Measurements from ENCODE around the gene PDE8B. TPM values are rescaled to one million over a fixed set of nuclear protein-coding genes. Genes with fewer than 3 reads are reported as not detected.

PDE8B gene
- total and polyA plus RNA-seq, 2 donors from 2014 or later: 3.7 to 4.5 TPM

DNA sequence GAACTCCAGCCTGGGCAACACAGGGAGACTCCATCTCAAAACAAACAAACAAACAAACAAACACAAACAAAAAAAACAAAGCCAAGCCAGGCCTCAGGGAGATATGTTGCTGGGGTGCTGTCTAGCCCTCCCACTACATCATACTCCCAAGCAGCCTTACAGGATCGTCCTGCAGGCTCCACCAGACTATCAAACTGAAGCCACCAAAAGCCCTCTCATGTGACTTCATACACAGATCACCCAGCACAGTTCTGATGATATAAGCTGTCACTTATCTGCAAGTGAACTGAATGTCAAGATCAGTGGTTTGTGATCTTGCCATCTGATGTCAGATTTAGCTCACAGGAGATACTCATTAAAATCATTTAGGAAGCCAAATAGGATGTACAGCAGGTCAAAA lies 238.4 kb downstream of the PDE8B start:
- intact Hi-C loops (cut with DNase I): no loop called here
- H3K9me3 ChIP-seq (ENCODE audit: control insufficient read depth in 2 of 3, insufficient read depth in 1 of 3, low read length in 3 of 3): no peaks in the 10 kb centered on the region
- no peaks in the 10 kb centered on the region for H3K4me1 ChIP-seq (ENCODE audit: control insufficient read depth in 2 of 3, insufficient read depth in 2 of 3, low read depth in 1 of 3, low read length in 3 of 3)
- TF ChIP-seq, protein P1, sequence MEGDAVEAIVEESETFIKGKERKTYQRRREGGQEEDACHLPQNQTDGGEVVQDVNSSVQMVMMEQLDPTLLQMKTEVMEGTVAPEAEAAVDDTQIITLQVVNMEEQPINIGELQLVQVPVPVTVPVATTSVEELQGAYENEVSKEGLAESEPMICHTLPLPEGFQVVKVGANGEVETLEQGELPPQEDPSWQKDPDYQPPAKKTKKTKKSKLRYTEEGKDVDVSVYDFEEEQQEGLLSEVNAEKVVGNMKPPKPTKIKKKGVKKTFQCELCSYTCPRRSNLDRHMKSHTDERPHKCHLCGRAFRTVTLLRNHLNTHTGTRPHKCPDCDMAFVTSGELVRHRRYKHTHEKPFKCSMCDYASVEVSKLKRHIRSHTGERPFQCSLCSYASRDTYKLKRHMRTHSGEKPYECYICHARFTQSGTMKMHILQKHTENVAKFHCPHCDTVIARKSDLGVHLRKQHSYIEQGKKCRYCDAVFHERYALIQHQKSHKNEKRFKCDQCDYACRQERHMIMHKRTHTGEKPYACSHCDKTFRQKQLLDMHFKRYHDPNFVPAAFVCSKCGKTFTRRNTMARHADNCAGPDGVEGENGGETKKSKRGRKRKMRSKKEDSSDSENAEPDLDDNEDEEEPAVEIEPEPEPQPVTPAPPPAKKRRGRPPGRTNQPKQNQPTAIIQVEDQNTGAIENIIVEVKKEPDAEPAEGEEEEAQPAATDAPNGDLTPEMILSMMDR (IDR thresholded peaks at IDR 0.05; ENCODE audit: borderline replicate concordance, extremely low read depth, insufficient read depth): no peak
- DNase-seq (no peak), FAIRE-seq (no peak)
- H3K27ac ChIP-seq (ENCODE audit: low read depth in 2 of 2, low read length in 2 of 2): no peak overlapping the region
- H3K36me3 ChIP-seq (ENCODE audit: control insufficient read depth in 2 of 3, insufficient read depth in 3 of 3, low read length in 3 of 3): peaks cover 2 to 8% (median 6%) of the 10 kb centered on the region in 3 donors
- H3K9ac ChIP-seq (ENCODE audit: low read length in 3 of 3): no peak overlapping the region
- no peaks in the 10 kb centered on the region for H3K27me3 ChIP-seq (ENCODE audit: control insufficient read depth, insufficient read depth, low read length)
- no peak overlapping the region for H3K4me3 ChIP-seq (ENCODE audit: low read length in 3 of 3)

DNA sequence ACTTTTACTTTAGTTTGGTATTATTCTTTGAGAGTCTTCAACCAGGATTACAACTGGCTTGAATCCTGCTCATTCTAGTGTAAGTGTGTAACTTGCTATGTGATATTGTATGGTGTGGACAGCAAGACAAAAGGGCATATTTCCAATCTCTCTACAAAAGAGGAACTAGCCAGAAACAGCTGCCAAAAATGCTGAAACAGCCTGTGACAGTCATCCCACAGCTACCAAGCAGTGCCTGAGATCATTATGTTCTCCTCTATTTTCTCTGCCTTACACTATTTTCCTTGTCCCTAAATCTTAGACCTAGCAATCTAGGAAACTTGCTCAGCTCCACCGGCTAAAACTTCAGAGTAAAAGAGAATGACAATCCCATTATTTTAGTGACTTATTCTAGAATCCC lies 238.8 kb downstream of the PDE8B start:
- intact Hi-C loops (cut with DNase I): no loop called here
- Histone ChIP-seq H3K9ac (ENCODE audit: low read length in 3 of 3) (no peak overlapping the region), H3K4me1 (ENCODE audit: control insufficient read depth in 2 of 3, insufficient read depth in 2 of 3, low read depth in 1 of 3, low read length in 3 of 3) (no peaks in the 10 kb centered on the region), H3K36me3 (ENCODE audit: control insufficient read depth in 2 of 3, insufficient read depth in 3 of 3, low read length in 3 of 3) (peaks cover 2 to 8% (median 6%) of the 10 kb centered on the region in 3 donors), H3K4me3 (ENCODE audit: low read length in 3 of 3) (no peak overlapping the region), H3K9me3 (ENCODE audit: control insufficient read depth in 2 of 3, insufficient read depth in 1 of 3, low read length in 3 of 3) (no peaks in the 10 kb centered on the region), H3K27ac (ENCODE audit: low read depth in 2 of 2, low read length in 2 of 2) (no peak overlapping the region), H3K27me3 (ENCODE audit: control insufficient read depth, insufficient read depth, low read length) (no peaks in the 10 kb centered on the region)
- FAIRE-seq (no peak), DNase-seq (no peak)
- TF ChIP-seq, protein P1 (IDR thresholded peaks at IDR 0.05; ENCODE audit: borderline replicate concordance, extremely low read depth, insufficient read depth): no peak

DNA sequence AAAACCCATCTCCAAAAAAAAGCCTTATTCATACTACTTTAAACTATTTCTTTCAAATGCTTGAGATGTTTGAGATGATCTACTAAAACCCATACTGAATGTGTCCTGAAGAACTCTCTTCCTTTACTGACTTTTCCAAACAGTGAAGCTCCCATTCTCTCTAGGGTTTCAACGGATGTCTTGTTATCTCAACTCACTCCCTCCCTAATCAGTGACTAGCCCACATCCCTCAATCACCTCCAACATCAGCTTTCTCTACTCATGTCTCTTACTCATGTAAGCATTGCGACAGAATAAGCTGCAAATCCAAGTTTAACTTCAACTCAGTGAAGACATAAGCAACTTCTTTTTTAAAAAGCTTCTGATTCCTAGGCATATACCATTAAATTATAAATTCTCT lies 239.5 kb downstream of the PDE8B start:
- H3K27me3 ChIP-seq (ENCODE audit: control insufficient read depth, insufficient read depth, low read length): no peaks in the 10 kb centered on the region
- intact Hi-C loops (cut with DNase I): no loop called here
- peaks cover 2 to 8% (median 6%) of the 10 kb centered on the region in 3 donors for H3K36me3 ChIP-seq (ENCODE audit: control insufficient read depth in 2 of 3, insufficient read depth in 3 of 3, low read length in 3 of 3)
- H3K9me3 ChIP-seq (ENCODE audit: control insufficient read depth in 2 of 3, insufficient read depth in 1 of 3, low read length in 3 of 3): no peaks in the 10 kb centered on the region
- H3K27ac ChIP-seq (ENCODE audit: low read depth in 2 of 2, low read length in 2 of 2): no peak overlapping the region
- no peak overlapping the region for H3K4me3 ChIP-seq (ENCODE audit: low read length in 3 of 3)
- no peak overlapping the region for H3K9ac ChIP-seq (ENCODE audit: low read length in 3 of 3)
- FAIRE-seq (no peak), DNase-seq (no peak)
- TF ChIP-seq, protein P1 (IDR thresholded peaks at IDR 0.05; ENCODE audit: borderline replicate concordance, extremely low read depth, insufficient read depth): no peak
- H3K4me1 ChIP-seq (ENCODE audit: control insufficient read depth in 2 of 3, insufficient read depth in 2 of 3, low read depth in 1 of 3, low read length in 3 of 3): no peaks in the 10 kb centered on the region

DNA sequence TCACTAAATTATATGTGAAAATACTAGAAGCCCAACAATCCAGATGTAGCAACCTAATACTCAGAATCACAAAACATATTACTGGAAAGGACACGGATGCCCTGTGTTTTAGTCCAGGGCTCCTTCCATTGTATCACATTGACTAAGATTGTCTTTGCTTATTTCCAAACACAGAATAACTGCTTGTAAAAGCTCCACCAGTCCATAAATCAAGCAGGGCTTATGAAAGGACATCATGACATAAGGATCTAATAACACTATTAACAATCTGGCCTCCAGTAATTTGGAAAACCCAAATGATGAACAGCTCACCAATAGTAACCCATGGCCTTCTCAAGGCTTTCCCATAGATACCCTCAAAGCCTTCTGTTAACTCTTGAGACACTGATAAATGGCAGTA lies 241.9 kb downstream of the PDE8B start:
- Histone ChIP-seq H3K9ac (ENCODE audit: low read length in 3 of 3) (no peak overlapping the region), H3K36me3 (ENCODE audit: control insufficient read depth in 2 of 3, insufficient read depth in 3 of 3, low read length in 3 of 3) (peaks cover 2 to 8% (median 6%) of the 10 kb centered on the region in 3 donors), H3K4me3 (ENCODE audit: low read length in 3 of 3) (no peak overlapping the region), H3K27ac (ENCODE audit: low read depth in 2 of 2, low read length in 2 of 2) (no peak overlapping the region), H3K4me1 (ENCODE audit: control insufficient read depth in 2 of 3, insufficient read depth in 2 of 3, low read depth in 1 of 3, low read length in 3 of 3) (no peaks in the 10 kb centered on the region), H3K27me3 (ENCODE audit: control insufficient read depth, insufficient read depth, low read length) (no peaks in the 10 kb centered on the region), H3K9me3 (ENCODE audit: control insufficient read depth in 2 of 3, insufficient read depth in 1 of 3, low read length in 3 of 3) (no peaks in the 10 kb centered on the region)
- DNase-seq (no peak), FAIRE-seq (no peak)
- TF ChIP-seq, protein P1 (IDR thresholded peaks at IDR 0.05; ENCODE audit: borderline replicate concordance, extremely low read depth, insufficient read depth): no peak
- intact Hi-C loops (cut with DNase I): no loop called here

All from kidney (tissue), 14 donors.